NCI-H2227 (cell line): ENCODE measurements around the gene NDUFB10.
A peak's percentile ranks its signal among the peaks of the same experiment; 100 is the strongest.

Source experiments
- DNase-seq: peaks from one replicate; lab custom pipeline; 2025; ENCODE audit not compliant: unreplicated experiment; lab: John Stamatoyannopoulos, UW

The NDUFB10 gene

DNA sequence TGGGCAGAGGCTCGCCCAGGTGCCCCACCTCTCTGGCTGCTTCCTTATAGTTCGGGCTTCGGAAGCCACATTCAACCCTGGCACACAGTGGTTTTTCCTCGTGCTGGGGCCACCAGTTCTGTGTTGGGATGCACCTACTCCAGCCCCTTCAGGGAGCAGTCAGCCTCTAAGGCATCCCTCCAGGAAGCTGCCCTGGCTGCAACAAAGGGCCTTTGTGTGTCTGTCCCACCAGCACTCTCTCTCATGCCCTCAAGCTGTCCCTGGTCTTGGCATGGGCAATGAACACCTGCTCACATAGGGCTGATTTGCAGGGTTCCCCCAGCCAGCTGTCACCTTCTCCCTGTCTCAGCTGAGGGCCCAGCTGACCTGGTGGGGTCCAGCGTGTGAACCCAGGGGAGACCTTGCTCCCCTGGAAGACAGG, 22.7 kb downstream of the NDUFB10 start:
- no peak for DNase-seq

DNA sequence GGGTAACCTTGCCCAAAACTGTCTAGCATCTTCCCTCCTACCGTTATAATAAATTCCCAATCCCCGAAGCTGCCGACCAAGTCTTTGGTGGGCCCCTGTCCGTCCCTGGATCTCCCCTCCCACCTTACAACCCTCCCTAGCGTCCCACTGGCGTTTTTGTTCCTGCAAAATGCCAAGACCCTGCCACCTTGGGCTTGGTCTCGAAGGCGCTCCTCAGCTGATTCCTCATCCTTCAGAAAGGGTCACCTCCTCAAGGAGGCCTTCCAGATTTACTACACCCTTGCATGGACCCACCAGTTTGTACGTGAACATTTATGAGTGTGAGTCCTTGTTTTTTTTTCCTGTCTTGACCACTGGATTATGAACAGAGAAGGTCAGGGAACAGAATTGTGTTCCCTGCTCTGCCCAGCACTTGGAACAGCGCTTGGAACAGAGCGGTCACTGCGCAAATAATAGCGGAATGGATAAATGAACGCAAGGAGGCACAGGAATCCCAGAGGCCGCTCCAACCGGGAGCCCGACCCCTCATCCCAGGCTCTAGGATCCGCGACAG, 23.7 kb downstream of the NDUFB10 start:
- no peak for DNase-seq

DNA sequence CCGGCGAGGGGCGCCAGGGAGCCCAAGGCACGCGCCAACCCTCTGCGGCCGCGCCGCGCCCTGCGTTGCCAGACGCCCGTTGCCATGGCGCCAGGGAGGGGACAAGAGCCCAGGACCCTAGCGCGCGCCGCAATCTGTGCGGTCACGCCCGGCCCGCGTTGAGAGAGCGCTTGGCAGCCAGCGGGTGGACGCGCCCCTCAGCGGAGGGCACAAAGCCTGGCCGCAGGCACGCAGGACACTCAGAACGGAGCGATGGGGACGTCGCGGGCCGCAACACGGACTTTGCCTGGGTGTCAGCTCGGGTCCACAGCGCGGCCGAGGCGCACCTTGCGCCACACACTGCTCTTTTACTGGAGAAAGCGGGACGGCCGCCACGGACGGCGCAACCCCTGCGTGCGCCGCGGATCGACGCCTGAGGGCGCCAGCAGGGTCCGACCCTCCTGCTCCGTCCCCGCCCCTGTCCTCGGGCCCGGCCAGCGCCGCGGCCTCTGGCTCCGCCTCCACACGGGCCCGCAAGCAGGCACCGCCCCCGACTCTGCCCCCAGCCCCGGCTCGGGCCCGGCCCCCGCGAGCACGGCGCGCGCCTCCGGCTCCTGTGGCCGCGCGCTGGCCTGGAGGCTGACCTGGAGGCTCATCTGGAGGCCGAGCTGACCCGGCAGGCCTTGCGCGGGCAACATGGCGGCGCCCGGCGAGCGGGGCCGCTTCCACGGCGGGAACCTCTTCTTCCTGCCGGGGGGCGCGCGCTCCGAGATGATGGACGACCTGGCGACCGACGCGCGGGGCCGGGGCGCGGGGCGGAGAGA, 24.4 kb downstream of the NDUFB10 start, which contains the start of gene GFER:
Gene GFER, plus strand, starts transcription at position 650 of the 803 bp plus-strand sequence. Its CDS starts 26 bp downstream, at position 676.
- peak; percentile 97 for DNase-seq

DNA sequence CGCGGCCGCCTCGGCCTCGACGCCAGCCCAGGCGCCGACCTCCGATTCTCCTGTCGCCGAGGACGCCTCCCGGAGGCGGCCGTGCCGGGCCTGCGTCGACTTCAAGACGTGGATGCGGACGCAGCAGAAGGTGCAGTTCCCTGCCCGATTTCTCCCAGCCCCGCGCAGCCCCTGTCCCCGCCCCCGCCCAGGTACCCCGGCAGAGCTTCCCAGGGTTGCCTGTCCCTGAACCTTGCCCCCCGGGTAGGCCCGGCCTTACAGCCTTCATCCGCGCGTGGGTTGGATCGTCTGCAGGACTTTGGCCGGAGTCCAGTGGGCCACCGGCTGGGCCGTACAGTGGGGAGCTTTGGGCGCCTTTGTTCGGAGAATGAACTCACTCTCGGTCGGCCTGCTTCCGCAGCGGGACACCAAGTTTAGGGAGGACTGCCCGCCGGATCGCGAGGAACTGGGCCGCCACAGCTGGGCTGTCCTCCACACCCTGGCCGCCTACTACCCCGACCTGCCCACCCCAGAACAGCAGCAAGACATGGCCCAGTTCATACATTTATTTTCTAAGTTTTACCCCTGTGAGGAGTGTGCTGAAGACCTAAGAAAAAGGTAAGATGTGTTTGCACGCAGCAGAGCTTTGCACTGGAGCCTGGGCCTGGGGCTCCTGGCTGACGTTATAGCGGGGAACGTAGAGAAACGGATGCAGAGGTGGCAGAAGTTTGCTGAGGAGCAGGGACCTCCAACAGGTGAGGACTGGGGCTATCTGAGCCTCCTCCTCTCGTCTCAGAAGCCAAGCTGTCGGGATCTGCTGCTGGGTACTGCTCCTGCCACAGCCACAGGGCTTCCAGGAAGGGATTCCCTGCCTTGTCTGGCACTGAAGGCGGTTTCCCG, 25.2 kb downstream of the NDUFB10 start:
- DNase-seq: no peak

DNA sequence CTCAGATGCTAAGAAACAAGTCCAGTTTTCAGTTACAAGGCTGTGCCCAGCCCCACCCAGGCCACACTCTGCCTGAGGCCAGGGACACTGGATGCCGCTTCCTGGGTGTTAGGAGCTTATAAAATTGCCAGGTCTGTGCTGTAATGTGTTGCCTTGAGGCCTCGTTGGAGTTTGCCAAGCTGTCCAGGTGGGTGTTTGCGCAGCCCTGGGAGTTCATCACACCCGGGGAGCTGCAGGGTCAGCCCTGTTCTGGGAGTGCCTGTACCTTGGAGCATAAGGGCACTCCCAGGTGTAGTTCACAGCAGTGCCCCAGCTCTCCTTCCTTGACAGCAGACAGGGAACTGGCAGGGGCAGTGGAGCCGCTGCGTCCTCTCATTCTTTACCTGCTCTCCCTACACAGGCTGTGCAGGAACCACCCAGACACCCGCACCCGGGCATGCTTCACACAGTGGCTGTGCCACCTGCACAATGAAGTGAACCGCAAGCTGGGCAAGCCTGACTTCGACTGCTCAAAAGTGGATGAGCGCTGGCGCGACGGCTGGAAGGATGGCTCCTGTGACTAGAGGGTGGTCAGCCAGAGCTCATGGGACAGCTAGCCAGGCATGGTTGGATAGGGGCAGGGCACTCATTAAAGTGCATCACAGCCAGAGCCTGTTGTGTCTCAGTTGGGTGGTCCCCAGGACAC, 26.3 kb downstream of the NDUFB10 start:
- no peak for DNase-seq

DNA sequence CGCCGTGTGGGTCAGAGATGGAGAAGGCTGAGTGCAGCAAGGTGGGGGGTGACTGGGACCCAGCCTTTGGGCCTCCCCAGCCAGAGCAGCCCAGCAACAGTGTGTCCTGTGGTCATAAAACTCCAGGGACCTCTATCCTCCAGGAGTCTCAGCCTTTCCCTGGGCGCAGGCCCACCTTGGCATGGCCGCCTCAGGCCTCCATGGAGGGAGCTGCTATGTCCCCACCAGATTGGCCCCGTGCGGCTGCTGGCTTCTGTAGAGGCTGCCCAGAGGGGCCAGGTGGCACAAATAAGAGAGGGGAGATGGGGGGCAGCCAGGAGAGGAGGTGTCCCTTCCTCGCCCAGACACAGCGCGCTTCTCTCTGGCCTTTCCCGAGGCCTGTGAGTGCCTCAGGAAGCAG, 27.9 kb downstream of the NDUFB10 start:
- DNase-seq: no peak

DNA sequence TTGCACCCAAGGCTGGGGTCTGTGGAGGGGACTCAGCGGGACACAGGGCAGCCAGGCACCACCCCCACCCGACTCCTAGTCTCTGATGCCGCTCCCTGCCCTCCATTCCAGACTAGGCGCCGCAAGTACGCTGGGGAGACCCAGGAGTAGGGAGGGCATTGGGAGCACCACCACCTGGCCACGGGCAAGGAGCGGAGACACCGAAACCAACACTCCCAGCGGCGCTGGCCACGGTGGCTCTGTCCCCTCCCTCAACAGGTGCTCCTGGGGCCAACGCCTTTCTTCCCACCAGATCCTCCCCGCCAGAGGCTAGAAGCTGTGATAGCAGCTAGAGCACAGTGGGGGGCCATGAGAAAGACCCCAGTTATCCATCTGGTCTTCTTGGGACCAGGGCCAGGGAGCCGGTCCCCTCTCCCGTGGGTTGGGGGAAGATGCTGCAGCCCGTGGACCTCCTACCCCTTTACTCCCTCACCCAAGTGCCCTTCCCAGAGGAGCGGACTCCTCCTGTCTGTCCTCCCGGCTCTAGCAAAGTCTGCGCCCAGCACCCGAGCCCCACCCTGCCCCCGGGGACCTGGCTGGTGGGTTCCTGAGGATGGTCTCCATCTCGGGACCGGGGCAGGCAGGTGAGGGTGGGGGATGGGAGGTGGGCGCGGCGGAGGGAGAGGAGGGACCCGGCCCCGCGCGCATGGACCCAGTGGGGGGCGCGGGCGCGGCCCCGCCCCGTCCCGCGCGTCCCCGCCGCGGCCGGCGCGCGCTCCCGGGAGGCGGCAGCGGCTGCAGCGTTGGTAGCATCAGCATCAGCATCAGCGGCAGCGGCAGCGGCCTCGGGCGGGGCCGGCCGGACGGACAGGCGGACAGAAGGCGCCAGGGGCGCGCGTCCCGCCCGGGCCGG, 30.1 kb downstream of the NDUFB10 start, which contains the start of gene SYNGR3:
Gene SYNGR3, plus strand, starts transcription at position 762 of the 892 bp plus-strand sequence. CDS start 133 bp downstream, outside the sequence.
- DNase-seq: peak; percentile 69

DNA sequence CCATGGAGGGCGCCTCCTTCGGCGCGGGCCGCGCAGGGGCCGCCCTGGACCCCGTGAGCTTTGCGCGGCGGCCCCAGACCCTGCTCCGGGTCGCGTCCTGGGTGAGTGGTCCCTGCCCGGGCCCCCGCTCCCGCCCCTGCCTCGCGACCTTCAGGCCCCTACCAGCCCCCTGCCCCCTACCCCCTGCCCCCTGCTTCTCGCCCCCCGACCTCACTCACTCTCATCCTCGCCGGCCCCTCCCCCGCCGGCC, 30.7 kb downstream of the NDUFB10 start:
- no peak for DNase-seq

DNA sequence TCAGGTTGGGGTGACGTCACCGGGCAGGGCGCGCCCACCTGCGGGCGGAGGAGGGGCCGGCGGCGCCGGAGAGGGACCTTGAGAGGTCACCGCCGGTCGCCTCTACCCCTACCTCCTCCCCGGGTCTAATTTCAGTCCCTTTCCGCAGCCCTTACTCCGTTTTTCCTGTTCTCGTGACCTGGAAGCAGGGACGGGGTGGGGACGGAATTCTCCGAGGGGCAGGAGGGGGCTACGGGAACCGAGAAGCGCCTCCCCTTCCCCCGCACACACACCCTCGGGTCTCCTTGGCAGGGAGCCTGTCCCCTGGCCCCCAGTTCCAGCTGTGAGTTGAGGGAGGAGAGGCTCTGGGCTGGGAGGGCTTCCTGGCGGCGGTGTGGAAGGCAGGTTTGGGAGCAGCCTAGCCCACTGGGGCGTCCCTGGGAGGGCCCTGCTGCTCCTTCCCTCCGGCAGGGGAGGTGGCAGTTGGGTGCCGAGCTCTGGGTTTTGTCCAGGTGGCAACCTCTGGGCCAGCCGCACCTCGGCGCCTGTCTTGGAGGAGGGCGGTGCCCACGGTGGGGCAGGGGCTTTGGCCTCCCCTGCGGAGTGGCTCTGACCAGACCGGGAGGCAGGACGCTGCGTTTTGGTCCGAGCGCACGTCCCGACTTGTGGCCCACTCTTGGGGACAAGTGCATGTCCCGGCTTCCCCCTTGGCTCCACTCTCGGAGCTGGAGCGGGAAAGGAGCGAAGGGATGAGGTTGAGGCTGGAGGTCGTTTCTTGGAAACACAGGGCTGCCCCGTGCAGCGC, 31.2 kb downstream of the NDUFB10 start:
- peak; percentile 76 for DNase-seq

DNA sequence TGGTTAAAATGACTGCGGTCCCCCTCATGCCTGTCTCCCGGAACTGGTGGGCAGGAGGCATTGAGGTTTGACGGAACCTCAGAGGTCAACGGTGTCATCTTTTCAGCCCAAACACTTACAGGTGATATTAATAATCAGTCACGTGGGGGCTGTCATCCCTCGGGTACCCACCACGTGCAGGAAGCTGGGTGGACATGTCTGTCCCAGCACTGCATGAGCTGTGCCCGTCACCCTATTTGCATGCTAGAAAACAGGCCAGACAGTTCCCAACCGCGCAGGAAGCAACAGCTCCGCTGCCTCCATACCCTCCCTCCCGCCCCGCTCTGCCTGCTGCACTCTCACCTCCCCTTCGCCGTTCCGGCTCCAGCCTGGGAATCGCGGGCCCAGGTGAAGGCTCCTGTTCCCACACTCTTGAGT, 31.8 kb downstream of the NDUFB10 start:
- DNase-seq: no peak

DNA sequence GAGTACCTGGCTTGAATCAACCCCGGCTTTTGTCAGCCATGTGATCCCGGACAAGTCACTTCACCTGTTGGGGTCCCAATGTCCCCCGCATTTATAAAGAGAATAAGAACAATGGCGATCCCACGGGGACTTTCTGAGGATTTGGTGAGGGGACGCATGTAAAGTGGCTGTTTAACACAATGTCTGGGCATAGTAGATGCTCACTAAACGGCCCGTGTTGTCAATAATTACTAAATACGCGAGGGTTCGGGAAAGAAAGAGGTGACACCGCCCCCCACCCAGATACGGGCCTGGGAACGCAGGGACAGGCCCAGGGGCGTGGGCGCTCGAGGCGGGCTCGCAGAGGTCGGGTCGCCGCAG, 32.2 kb downstream of the NDUFB10 start:
- DNase-seq: no peak

DNA sequence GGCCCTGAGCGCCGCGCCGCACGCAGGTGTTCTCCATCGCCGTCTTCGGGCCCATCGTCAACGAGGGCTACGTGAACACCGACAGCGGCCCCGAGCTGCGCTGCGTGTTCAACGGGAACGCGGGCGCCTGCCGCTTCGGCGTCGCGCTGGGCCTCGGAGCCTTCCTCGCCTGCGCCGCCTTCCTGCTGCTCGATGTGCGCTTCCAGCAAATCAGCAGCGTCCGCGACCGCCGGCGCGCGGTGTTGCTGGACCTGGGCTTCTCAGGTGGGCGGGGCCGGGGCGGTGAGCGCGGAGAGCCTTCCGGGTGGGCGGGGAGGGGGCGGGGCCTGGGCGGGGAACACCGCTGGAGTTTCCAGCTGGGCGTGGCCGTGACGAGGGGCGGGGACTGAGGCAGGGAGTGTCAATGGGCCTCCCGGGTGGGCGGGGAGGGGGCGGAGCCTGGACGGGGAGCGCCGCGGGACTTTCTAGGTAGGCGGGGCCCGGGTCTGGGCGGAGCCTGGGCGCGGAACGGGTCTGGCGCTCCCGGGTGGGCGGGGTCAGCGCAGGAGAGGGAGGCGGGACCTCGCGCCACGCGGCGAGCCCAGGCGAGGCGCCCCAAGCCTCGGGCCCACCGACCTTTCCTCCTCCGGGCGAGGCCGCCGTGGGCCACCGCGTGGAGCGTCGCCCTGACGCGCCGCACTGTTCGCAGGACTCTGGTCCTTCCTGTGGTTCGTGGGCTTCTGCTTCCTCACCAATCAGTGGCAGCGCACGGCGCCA, 32.8 kb downstream of the NDUFB10 start:
- no peak for DNase-seq

DNA sequence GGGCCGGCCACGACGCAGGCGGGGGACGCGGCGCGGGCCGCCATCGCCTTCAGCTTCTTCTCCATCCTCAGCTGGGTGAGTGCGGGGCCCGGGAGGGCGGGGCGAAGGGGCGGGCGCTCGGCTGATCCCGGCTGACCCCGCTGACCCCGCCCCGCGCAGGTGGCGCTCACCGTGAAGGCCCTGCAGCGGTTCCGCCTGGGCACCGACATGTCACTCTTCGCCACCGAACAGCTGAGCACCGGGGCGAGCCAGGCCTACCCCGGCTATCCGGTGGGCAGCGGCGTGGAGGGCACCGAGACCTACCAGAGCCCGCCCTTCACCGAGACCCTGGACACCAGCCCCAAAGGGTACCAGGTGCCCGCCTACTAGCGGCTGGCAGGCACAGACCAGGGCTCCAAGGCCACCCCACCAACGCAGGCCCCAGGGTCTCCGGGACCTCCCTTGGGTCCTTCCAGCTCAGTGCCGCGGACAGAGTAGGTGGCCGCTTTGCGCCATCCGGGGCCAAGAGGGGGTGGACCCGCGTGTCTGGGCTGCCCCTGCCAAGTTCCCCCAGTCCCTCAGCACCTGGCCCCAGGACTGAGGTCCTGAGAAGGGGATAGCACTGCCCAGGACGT, 33.5 kb downstream of the NDUFB10 start:
- DNase-seq: no peak

DNA sequence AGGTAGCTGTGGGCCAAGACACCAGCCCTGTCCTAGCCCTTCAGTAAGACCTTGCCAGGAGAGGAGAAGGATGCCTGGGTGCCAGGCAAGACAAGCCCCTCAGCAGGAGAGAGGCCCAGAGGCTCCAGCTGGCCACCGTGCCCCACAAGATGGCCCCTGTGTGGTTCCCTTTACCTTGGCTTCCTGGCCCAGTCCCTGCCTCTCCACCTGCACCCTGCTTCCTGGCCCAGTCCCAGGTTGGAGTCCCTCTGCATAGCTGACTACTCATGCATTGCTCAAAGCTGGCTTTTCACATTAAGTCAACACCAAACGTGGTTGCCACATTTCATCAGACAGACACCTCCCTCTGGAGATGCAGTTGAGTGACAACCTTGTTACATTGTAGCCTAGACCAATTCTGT, 34.4 kb downstream of the NDUFB10 start:
- DNase-seq: no peak

DNA sequence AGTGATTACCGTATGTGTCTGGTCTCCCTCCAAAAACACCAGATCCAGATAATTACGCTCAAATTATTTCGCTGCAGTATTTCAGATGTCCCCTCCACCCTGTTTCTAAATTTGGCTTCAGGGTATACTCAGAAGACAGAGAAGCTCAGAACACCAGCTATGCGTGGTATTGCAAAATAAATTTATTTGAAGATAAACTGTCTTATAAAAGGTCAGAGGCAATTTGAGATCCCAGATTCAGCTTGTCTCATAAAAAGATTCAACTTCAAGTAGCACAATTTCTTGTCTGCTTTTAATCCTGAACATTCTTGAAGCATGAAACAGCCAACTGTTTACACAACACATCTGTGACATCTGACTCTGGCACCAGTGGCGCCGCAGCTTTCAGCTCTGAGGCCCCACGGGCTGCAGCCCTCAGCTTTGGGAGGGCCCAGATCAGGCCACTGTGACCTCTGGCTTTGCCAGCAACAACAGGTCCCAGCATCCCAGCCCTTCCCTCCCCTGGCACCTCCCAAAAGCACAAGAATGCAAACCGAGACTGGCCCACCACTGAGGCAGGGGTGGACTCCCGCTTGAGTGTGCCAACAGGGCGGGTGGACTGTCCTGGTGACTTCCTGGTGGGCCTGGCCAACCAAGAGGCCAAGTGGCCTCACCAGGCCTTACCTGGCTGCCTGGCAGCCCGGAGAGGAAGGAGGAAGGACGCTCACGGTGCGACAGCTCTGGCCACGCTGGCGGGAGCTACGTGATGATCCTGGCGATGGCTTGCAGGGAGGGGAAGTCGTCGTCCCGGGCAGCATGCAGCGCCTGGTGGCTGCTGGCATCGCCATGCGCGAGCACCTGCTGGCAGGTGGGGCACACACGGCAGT, 38.4 kb downstream of the NDUFB10 start:
- DNase-seq: no peak

DNA sequence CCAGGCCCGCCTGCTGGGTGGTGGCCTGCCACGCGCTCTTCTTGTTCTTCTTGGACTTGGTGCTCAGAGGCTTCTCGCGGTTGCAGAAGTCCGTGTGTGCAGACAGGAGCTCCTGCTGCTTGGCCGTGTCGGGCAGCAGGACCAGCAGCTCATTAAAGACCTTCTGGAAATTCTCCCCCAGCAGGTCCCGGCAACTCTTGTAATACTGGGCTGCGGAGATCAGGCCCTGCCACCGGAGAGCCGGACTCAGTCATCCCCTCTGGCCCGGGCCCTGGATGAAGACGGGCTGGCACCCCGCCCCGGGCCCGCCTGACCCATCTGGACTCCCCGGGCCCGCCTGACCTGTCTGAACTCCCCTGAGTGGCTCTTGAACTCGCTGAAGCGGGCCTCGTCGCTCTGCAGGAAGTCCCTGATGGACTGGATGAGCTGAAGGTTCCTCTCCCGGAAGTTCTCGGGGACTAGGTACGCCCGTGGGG, 39.1 kb downstream of the NDUFB10 start:
- no peak for DNase-seq
